Ramos (cell line): ENCODE measurements around the gene ALLC.
"Not testable (repeated sequence)": the region's sequence is repeated elsewhere in the genome, so short reads cannot be mapped to it uniquely, and the experiment has no call there.

ENCODE experiments used
- in situ Hi-C: fragments of 300-500 bp; cut with MboI; formaldehyde crosslinking; loops from one replicate; pipeline ENCODE4 v1.14.3; 2022; ENCODE audit warnings: low sequenced_read_pairs; ENCODE audit not compliant: unreplicated experiment

ALLC gene

DNA sequence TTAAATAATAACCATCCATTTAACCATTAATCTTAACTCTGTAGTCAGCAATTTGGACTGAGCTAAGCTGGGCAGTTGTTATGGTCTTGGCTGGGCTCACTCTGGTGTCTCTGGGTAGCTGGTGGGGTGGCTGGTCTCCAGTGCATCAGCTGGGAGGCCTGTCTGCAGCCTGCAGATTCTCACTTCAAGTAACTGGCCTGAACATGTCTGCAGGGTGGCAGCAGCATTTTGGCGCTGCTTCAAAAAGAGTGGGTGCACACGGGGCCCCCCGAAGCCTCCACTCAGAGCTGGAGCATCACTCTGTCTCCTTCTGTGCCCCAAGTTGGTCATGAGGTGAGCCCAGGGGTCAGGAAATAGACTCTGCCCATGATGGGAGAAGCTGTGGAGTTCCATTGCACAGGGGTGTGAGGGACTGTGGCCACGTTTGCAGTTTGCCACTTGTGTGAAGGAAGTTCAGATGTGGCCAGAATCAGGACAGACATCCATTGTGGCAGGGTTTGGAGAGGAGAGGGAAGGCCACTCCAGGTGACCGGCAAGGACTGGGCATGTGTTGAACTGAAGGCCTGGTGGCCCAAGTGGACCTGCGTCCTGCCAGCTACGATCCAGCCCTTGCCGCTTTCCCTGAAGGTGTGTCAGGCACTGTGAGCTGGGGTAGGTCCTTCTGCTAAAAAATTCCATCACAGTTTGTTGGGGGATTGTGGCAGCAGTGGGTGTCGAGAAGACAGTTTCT, 4.9 kb upstream of the ALLC start:
- in situ Hi-C loops: no loop called here

- in situ Hi-C loops: no loop called here
Measured at GRCh38 chr2:3654011-3654410, 4.0 kb upstream of the ALLC start.

GRCh38 chr2:3654531-3655225, 3.3 kb upstream of the ALLC start:
- in situ Hi-C loops: no loop called here

DNA sequence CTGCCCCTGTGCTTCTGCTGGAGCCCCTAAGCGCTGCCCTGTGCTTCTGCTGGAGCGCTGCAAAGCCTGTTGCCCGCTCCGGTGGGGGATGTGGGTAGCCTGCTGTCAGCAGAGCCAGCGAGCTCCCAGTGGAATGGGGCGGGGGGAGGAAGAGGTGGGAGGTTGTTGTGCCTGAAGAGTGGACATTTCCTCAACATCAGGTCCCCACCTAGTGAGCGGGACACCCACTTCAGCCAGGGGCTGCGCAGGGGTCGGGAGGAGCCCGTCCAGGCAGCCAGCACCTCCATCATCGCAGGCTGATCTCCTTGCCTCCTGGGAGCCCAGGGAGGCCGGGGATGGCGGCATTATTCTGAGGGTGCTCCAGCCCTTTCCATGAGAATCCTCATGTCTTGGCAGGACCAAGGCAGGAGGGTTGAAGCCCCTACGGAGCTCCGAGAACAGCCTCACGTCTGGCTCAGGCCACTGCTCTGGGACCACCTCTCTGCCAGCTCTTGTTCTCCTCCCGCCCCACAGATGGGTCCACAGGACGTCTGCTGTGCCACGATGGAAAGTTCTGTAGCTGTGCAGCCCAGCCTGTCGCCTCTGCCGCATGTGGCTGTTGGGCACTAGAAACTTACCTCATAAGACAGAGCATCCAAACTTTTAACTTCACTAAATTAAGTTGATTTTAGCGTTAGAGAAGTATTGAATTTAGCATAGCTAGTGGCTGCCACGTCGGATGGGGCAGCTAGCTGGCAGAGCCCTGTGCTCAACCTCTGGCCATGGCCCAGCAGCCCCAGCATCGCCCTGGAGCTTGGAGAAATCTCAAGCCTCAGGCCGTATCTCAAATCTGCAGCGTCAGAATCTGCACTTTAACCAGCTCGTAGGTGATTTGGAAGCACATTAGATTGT, 1.9 kb upstream of the ALLC start:
- in situ Hi-C loops: no loop called here

- in situ Hi-C loops: no loop called here
Measured at GRCh38 chr2:3656762-3657721, 958 bp upstream of the ALLC start.

GRCh38 chr2:3659447-3660432, 1.7 kb downstream of the ALLC start:
- in situ Hi-C loops: no loop called here

- in situ Hi-C loops: not testable (repeated sequence)
Measured at GRCh38 chr2:3660640-3661039, 2.6 kb downstream of the ALLC start.

GRCh38 chr2:3661149-3661660, 3.2 kb downstream of the ALLC start:
- in situ Hi-C loops: no loop called here

DNA sequence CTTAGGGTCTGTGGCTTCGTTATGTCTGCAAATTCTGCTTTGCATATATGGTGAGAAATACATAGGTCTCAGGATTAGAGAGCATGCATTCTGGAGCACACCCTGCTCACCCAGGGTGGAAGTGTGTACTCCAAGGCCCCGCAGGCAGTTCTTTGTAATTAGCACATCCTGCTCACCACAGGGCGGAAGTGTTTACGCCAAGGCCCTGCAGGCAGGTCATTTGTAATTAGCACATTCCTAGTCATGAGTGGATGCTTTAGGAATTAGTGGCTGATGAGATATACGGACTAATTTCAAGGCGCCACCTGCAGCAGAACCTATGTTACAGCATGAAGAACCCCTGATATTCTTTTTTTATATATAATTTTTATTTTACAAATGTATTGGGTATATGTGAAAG, 4.2 kb downstream of the ALLC start:
- in situ Hi-C loops: no loop called here

DNA sequence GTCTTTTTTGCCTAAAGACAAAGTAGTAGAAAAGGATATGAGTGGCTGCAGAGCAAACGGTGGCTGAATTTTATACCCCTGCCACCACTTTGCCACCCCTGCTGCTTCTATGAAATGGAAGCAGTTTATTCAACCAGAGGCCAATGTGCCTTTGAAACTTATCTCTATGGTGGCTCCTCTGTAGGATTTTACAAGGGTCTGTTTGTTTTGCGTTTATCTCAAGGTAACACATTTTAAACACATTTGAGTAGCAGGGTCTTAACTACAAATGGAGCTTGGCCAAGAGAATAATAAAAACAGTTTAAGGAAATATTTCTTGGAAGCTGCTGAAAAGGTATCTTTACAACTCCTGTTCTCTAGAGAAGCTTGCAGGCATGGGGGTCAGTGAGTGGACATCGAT, 6.1 kb downstream of the ALLC start:
- in situ Hi-C loops: no loop called here

DNA sequence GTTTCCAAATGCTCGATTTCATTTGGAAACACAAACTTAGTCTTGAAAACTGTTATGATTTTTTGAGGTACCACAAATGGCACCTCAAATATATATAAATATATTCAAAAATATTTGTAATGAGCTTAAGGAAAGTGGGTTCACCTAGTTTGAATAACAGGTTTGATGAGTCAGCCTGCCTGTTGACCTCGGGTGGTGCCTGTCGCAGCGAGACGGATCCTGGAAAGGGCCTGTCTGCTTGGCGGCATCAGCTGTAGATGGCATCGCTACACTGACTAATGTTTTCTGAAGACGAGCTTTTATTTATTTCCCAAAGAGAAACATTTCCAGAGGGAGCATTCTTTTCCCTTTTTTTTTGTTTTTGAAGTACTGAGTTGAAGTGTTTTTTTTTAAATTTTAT, 6.9 kb downstream of the ALLC start:
- in situ Hi-C loops: no loop called here

DNA sequence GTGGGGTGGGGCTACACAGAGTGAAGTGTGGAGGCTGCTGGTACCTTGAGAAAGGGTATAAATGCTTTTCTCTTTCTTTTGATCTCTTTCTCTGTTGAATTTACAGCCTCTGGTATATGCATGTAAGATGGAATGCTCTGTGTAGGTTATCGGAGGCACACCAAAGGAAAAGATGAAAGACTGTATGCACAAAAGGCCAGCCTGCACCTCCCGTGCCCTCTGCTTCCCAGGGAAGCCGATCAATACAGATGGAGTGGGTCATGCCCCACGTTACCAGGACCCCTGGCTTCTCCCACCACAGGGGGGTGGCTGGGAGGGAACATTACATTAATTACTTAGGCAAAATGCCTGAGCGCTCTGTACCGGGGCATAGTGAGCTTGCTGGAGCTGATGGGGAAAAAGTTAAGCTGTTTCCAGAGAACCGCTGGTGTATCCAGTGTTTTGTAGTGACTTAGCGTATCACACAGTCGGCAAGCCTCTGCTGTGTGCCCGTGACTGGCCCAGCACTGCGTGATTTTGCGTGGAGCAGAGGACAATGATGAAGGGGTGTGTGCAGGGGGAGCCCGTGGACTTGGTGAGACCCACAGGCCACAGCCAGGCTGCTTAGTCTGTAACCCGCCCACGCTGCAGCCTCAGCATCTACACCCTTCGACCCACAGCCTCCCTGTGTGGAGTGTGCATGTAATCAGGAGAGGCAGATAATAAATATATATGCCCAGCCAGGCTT, 8.0 kb downstream of the ALLC start:
- in situ Hi-C loops: no loop called here

GRCh38 chr2:3666613-3666975, 8.6 kb downstream of the ALLC start:
- in situ Hi-C loops: no loop called here

DNA sequence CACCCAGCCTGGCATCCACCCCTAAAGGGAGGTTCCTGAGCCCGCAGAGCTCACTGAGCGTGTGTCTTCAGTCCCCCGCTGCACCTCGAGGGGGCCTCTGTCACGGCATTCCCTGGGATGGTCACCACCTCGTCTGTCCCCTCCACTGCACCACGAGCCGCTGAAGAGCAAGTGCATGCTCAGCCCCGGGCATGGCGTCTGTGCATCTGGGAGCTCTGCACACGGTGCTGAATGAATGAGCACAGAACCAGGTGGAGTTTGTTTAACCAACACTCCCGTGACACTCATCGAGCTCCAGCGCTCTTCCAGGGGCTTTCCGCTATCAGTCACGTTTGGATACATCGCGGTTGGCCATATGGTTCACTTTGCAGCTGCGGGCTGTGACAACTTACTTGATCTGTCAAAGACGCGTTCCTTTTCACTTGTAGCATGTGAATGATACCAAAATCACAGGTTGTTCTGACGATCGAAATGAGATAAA, 9.2 kb downstream of the ALLC start:
- in situ Hi-C loops: no loop called here

- in situ Hi-C loops: no loop called here
Measured at GRCh38 chr2:3669656-3670055, 11.7 kb downstream of the ALLC start.

GRCh38 chr2:3670376-3670775, 12.4 kb downstream of the ALLC start:
- in situ Hi-C loops: no loop called here

DNA sequence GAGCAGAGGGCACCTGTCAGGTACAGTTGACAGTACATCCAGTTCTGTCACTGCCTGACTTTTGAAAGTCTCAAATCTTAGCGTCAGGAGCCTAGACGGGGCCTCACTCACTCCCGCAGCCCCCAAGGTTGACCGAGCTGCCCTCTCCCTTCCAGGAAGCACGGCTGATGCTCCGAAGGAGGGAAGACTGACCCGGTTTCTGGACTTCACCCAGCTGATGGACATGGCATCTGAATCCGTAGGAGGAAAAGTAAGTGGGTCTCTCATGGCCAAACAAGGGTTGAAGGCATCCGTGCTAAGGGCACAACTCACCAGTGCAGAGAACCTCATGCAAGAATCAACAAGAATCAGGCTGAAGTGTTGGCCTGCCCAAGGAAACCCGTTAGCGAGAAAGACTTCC, 12.9 kb downstream of the ALLC start:
- in situ Hi-C loops: no loop called here
